AG04450 (cell line): ENCODE data around the gene KCNK15. TPM values are rescaled to one million over a fixed set of nuclear protein-coding genes. Genes with fewer than 3 reads are reported as not detected.

Experiments used
- CTCF ChIA-PET: fragments of 300-600, 350-600 bp; formaldehyde crosslinking; extraction: SDS; loops from one replicate; lab custom pipeline; 2022; ENCODE audit warnings: antibody characterized with exemption, inconsistent platforms; lab: Charles Lee
- POLR2A ChIA-PET: fragments of 350-600 bp; formaldehyde crosslinking; extraction: SDS; loops from one replicate; lab custom pipeline; 2021; ENCODE audit warnings: antibody characterized with exemption, inconsistent platforms; lab: Yijun Ruan, JAX
- DNase-seq: peaks from one replicate; pipeline ENCODE4 v3.0.0-alpha.2; 2011; ENCODE audit warnings: low read depth, low spot score
- H3K27ac ChIP-seq: one replicate; pipeline ENCODE4 v1.5.1; 2012; ENCODE audit warnings: low read depth, low read length, control low read depth
- H3K27me3 ChIP-seq: one replicate; pipeline ENCODE4 v1.6.0; 2012; ENCODE audit warnings: low read length; ENCODE audit not compliant: control insufficient read depth, insufficient read depth
- H3K4me3 ChIP-seq: 2 replicates; pipeline ENCODE4 v1.5.1; 2011; ENCODE audit warnings: mild to moderate bottlenecking, low read depth, low read length, control low read depth
- H3K9me3 ChIP-seq: 2 replicates; pipeline ENCODE4 v1.5.1; 2012; ENCODE audit warnings: low read length; ENCODE audit not compliant: control insufficient read depth, insufficient read depth
- CTCF ChIP-seq: IDR thresholded peaks from 2 replicates; pipeline ENCODE4 v1.5.1; 2011; ENCODE audit warnings: low read depth, low read length, control low read depth, inconsistent platforms
- polyA plus RNA-seq: library from polyadenylated mRNA; depleted of rRNA; stranded (reverse); fragments of >200 nt; gene quantifications from 2 replicates; pipeline ENCODE4 v1.2.3, GENCODE V29; 2011; rRNA removed

The KCNK15 gene
- polyA plus RNA-seq, 1 experiment, result not detected

DNA sequence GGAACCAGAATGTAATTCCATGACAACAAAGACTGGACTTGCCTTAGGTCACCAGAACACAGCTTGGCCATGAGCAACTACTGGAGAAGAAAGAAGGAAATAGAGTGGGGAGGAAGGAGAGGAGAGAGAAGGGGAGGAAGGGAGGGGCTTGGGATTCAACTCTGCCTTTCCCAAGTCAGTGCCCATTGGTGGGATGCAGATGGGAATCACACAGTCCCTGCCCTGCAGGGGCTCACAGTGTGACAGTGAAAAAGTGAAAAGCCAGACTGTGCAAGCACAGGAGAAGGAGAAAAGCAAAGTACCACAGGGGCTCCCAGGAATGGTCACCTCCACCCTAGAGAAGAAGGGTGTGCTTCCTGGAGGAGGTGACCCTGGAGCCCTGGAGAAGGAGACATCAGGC lies 50.6 kb downstream of the KCNK15 start:
- H3K27me3 ChIP-seq, result peaks cover 13% of the 10 kb centered on the region
- no peak overlapping the region for H3K4me3 ChIP-seq
- DNase-seq, result no peak
- no peak overlapping the region for H3K27ac ChIP-seq
- ChIA-PET POLR2A (no interaction called here), CTCF (no interaction called here)
- H3K9me3 ChIP-seq, result no peaks in the 10 kb centered on the region
- TF ChIP-seq CTCF, result no peak

GRCh38 chr20:44796758-44797457 lies 51.2 kb downstream of the KCNK15 start:
- POLR2A ChIA-PET, result no interaction called here
- no peak for DNase-seq
- no peak for TF ChIP-seq CTCF
- Histone ChIP-seq H3K27me3 (peaks cover 13% of the 10 kb centered on the region), H3K9me3 (no peaks in the 10 kb centered on the region), H3K27ac (no peak overlapping the region), H3K4me3 (no peak overlapping the region)
- CTCF ChIA-PET, result no interaction called here

GRCh38 chr20:44799691-44800090 lies 54.0 kb downstream of the KCNK15 start:
- H3K27me3 ChIP-seq, result peaks cover 14% of the 10 kb centered on the region
- H3K4me3 ChIP-seq, result no peak overlapping the region
- CTCF ChIA-PET, result interaction anchor here (0.9 kb wide), 1 partner anchor 52 kb away, joined by 3 read pairs; no protein-coding TSS in a partner anchor
- no peak for DNase-seq
- H3K9me3 ChIP-seq, result no peaks in the 10 kb centered on the region
- no peak overlapping the region for H3K27ac ChIP-seq
- no peak for TF ChIP-seq CTCF
- POLR2A ChIA-PET, result no interaction called here

GRCh38 chr20:44800391-44801046 lies 54.9 kb downstream of the KCNK15 start:
- no peaks in the 10 kb centered on the region for H3K9me3 ChIP-seq
- peak; percentile 28; the same call in 1 of the 2 replicates for TF ChIP-seq CTCF
- peaks cover 10% of the 10 kb centered on the region for H3K27me3 ChIP-seq
- DNase-seq, result no peak
- CTCF ChIA-PET, result no interaction called here
- no peak overlapping the region for H3K27ac ChIP-seq
- POLR2A ChIA-PET, result no interaction called here
- no peak overlapping the region for H3K4me3 ChIP-seq

Other genes starting within 250 kb of the KCNK15 start
- gene SERINC3, start 223.8 kb upstream of the KCNK15 start, polyA plus RNA-seq, result 157 and 173 TPM in 2 replicates
- 107 and 128 TPM in 2 replicates for gene PKIG, start 163.3 kb upstream of the KCNK15 start, polyA plus RNA-seq
- gene ADA, start 94.2 kb upstream of the KCNK15 start, polyA plus RNA-seq, result 12.5 and 12.6 TPM in 2 replicates
- gene CCN5, start 30.5 kb upstream of the KCNK15 start, polyA plus RNA-seq, result 0.37 and 0.50 TPM in 2 replicates
- not detected in 2 replicates for gene RIMS4, start 64.7 kb downstream of the KCNK15 start, polyA plus RNA-seq
- gene YWHAB, start 139.8 kb downstream of the KCNK15 start, polyA plus RNA-seq, result 148 and 178 TPM in 2 replicates
- 20.7 and 25.9 TPM in 2 replicates for gene PABPC1L, start 164.2 kb downstream of the KCNK15 start, polyA plus RNA-seq
- 31.8 and 38.7 TPM in 2 replicates for gene TOMM34, start 214.5 kb downstream of the KCNK15 start, polyA plus RNA-seq
- gene STK4, start 220.6 kb downstream of the KCNK15 start, polyA plus RNA-seq, result 18.9 and 25.1 TPM in 2 replicates